K562 (cell line): Measurements from ENCODE around the gene CACNA1A. TPM values are rescaled to one million over a fixed set of nuclear protein-coding genes. Genes with fewer than 3 reads are reported as not detected.

Experiments used
- ATAC-seq: fragments of 200-7000 bp; cut with Tn5 transposase; 3 replicates; pipeline ENCODE4 v1.9.1; 2020; ENCODE audit warnings: moderate library complexity
- BruUV-seq: library from RNA; stranded (reverse); fragments of 400-500 nt; replicated peaks from 2 replicates; lab custom pipeline; 2021; lab: Mats Ljungman, UMichigan
- CTCF ChIA-PET: fragments of 300-600 bp; formaldehyde crosslinking; extraction: SDS; loops from one replicate; lab custom pipeline; 2021; ENCODE audit warnings: low intra/inter-chr PET ratio; lab: Yijun Ruan, JAX
- POLR2A ChIA-PET: fragments of 300-600, 350-650 bp; sonication (Branson Sonifier 250); formaldehyde crosslinking; extraction: SDS; loops from one replicate; lab custom pipeline; 2021; ENCODE audit warnings: antibody characterized with exemption, inconsistent platforms; lab: Yijun Ruan, JAX
- DNase-seq, 4 experiments: peaks; one replicate each; pipeline versions ENCODE4 v3.0.0 to v3.0.0-alpha.2; 2011 to 2018; ENCODE audit warnings: low spot score in 3 of 4, mixed read lengths in 3 of 4; ENCODE audit errors: extremely low read depth in 1 of 4
- FAIRE-seq: peaks from 2 replicates; lab custom pipeline; 2011; peaks lifted over from hg19 to GRCh38; lab: Jason Lieb, UNC
- H2AFZ ChIP-seq: 2 replicates; pipeline ENCODE4 v1.6.0; 2011; ENCODE audit warnings: low read depth, low read length, control low read depth, inconsistent platforms
- H3K27ac ChIP-seq: fragments of 200-600 bp; 3 replicates; pipeline ENCODE4 v1.8.0; 2011; ENCODE audit warnings: low read depth, mild to moderate bottlenecking, control low read depth, inconsistent platforms, low read length, moderate library complexity, mixed read lengths; ENCODE audit errors: extremely low read depth
- H3K27me3 ChIP-seq, 2 experiments: fragments of 300-600 bp in 1 of 2; 2 replicates in 1 of 2; 3 replicates in 1 of 2; pipeline versions ENCODE4 v1.6.0 to v1.8.0; 2011; ENCODE audit warnings: inconsistent platforms in 2 of 2, low read length in 2 of 2, mild to moderate bottlenecking in 1 of 2, mixed read lengths in 1 of 2, moderate library complexity in 1 of 2; ENCODE audit not compliant: control insufficient read depth in 2 of 2, insufficient read depth in 2 of 2
- H3K36me3 ChIP-seq: fragments of 300-600 bp; 3 replicates; pipeline ENCODE4 v1.8.0; 2011; ENCODE audit warnings: mild to moderate bottlenecking, low read length, inconsistent platforms; ENCODE audit not compliant: control insufficient read depth, insufficient read depth
- H3K4me1 ChIP-seq, 2 experiments: fragments of 200-600 bp in 1 of 2; replicated peaks in 1 of 2; 2 replicates in 1 of 2; 3 replicates in 1 of 2; pipeline versions ENCODE4 v1.5.1 to v1.8.0; 2011; ENCODE audit warnings: inconsistent platforms in 2 of 2, low read length in 2 of 2, mild to moderate bottlenecking in 1 of 2, mixed read lengths in 1 of 2, moderate library complexity in 1 of 2; ENCODE audit not compliant: control insufficient read depth in 2 of 2, insufficient read depth in 2 of 2
- H3K4me2 ChIP-seq: 2 replicates; pipeline ENCODE4 v1.6.1; 2011; ENCODE audit warnings: low read length, control low read depth, inconsistent platforms, mixed read lengths; ENCODE audit not compliant: insufficient read depth
- H3K4me3 ChIP-seq: fragments of 200-600 bp; sonication (generic), shearing (Covaris generic); 2 replicates; pipeline ENCODE4 v1.5.1; 2016; ENCODE audit warnings: control low read depth, inconsistent platforms
- H3K79me2 ChIP-seq: fragments of 200-600 bp; 3 replicates; pipeline ENCODE4 v1.8.0; 2011; ENCODE audit warnings: low read length, inconsistent platforms; ENCODE audit not compliant: control insufficient read depth, insufficient read depth
- H3K9ac ChIP-seq, 2 experiments: 2 replicates each; pipeline versions ENCODE4 v1.6.0 to v1.6.1; 2011; ENCODE audit warnings: low read depth in 2 of 2, low read length in 2 of 2, control low read depth in 1 of 2, inconsistent platforms in 1 of 2, mild to moderate bottlenecking in 1 of 2, mixed read lengths in 1 of 2; ENCODE audit not compliant: insufficient read depth in 1 of 2
- H3K9me1 ChIP-seq: one replicate; pipeline ENCODE4 v1.6.0; 2011; ENCODE audit warnings: inconsistent platforms, mild to moderate bottlenecking, low read length, moderate library complexity; ENCODE audit not compliant: control insufficient read depth, insufficient read depth
- H3K9me3 ChIP-seq: replicated peaks from 2 replicates; pipeline ENCODE4 v1.5.1; 2011; ENCODE audit warnings: low read depth, low read length, inconsistent platforms; ENCODE audit not compliant: control insufficient read depth, insufficient read depth
- H4K20me1 ChIP-seq: replicated peaks from 2 replicates; pipeline ENCODE4 v1.6.1; 2011; ENCODE audit warnings: low read length, inconsistent platforms, mixed read lengths; ENCODE audit not compliant: control insufficient read depth, insufficient read depth
- HOXB6 ChIP-seq: fragments of 250-450 bp; sonication (Bioruptor Pico); IDR thresholded peaks from 2 replicates; pipeline ENCODE4 v1.5.1; 2022; ENCODE audit warnings: mild to moderate bottlenecking, borderline replicate concordance
- KDM1A ChIP-seq, 2 experiments: fragments of 450-650 bp; IDR thresholded peaks; 2 replicates each; pipeline ENCODE4 v1.6.1; 2016; ENCODE audit warnings: mild to moderate bottlenecking in 2 of 2
- MCM2 ChIP-seq: fragments of 450-650 bp; IDR thresholded peaks from 2 replicates; pipeline ENCODE4 v1.6.1; 2017; ENCODE audit warnings: low read depth, mild to moderate bottlenecking
- NFRKB ChIP-seq: fragments of 450-650 bp; IDR thresholded peaks from 2 replicates; pipeline ENCODE4 v1.6.1; 2016; ENCODE audit warnings: low read depth
- ZNF263 ChIP-seq: sonication (generic); formaldehyde crosslinking; IDR thresholded peaks from 2 replicates; pipeline ENCODE4 v1.8.0; 2022; ENCODE audit warnings: mild to moderate bottlenecking, missing genetic modification reagents, borderline replicate concordance
- WGBS: fragments of 100-300 bp; shearing (Covaris generic); methylation state at CpG from one replicate; pipeline ENCODE4 v1.1.6; 2016; ENCODE audit warnings: low coverage, mixed read lengths; ENCODE audit not compliant: insufficient coverage; ENCODE audit errors: missing lambda C conversion rate; 5-methylcytosine and 5-hydroxymethylcytosine counted together
- in situ Hi-C: fragments of 300-500 bp; cut with MboI; formaldehyde crosslinking; loops from 4 replicates; pipeline ENCODE4 v1.15.0; 2018; ENCODE audit warnings: inconsistent platforms, mixed read lengths
- intact Hi-C: fragments of 100-400 bp; cut with micrococcal nuclease; formaldehyde crosslinking; loops from 2 replicates; pipeline ENCODE4 v1.14.2; 2022
- polyA plus RNA-seq, 8 experiments: library from polyadenylated mRNA; depleted of rRNA in 4 of 8; stranded (reverse) in 5 of 8; unstranded in 3 of 8; fragments of >200 nt; fragmentation: Nextera tagmentation in 2 of 8; fragmentation: Illumina TruSeq in 1 of 8; extraction: Ambion mirVana in 2 of 8; extraction: Trizol in 1 of 8; gene quantifications; 2 replicates each; pipeline versions ENCODE4 v1.2.1 to v1.2.3, GENCODE V29; 2011 to 2014; ENCODE audit warnings: inconsistent platforms in 1 of 8, missing spikeins in 1 of 8
- total RNA-seq, 7 experiments: library from RNA; depleted of rRNA in 6 of 7; stranded (reverse); fragments of >200 nt in 6 of 7; fragmentation: Illumina TruSeq in 2 of 7; extraction: Trizol in 2 of 7; gene quantifications; 2 replicates each; pipeline versions ENCODE4 v1.2.1 to v1.2.3, GENCODE V29; 2011 to 2021; ENCODE audit warnings: low replicate concordance in 1 of 7
- TF ChIP-seq, protein P1 (sequence below): fragments of 250-450 bp; sonication (Bioruptor Pico); IDR thresholded peaks from 2 replicates; pipeline ENCODE4 v1.4.0; 2020
- TF ChIP-seq, protein P2 (sequence below): sonication (generic); formaldehyde crosslinking; IDR thresholded peaks from 2 replicates; pipeline ENCODE4 v1.9.0; 2022; ENCODE audit warnings: mild to moderate bottlenecking, missing genetic modification reagents

CACNA1A gene
- total and polyA plus RNA-seq, 9 of the 15 experiments (the other 6 are each of a cell fraction or from before 2014, with no cell fraction given), result 0.03 to 0.20 (median 0.09) TPM; not detected in 1

DNA sequence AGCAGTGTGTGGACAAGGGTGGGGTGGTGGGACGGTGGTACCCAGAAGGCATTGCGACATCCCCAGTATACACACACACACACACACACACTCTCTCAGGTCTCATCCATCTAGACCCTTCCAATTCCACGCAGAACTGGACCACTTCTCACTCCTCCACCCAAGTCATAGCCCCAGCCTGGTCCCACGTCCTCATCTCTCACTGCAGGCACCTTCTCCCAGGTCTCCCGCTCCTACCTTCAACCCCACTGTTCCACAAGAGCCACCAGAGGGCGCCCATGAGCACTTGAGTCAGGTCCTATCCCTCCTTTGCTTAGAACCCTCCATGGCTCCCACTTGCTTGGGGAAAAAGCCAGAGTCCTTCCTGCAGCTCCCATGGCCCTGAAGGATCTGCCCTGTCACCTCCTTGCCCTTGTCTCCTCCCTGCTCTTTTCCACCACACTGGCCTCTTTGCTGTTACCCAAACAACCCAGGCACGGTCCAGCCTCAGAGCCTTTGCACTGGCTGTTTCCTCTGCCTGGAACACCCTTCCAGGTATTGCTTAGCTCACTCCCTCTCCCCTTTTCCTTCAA lies 293.4 kb downstream of the CACNA1A start (continued):
- TF ChIP-seq NFRKB (no peak), MCM2 (no peak)
- TF ChIP-seq, protein P1, sequence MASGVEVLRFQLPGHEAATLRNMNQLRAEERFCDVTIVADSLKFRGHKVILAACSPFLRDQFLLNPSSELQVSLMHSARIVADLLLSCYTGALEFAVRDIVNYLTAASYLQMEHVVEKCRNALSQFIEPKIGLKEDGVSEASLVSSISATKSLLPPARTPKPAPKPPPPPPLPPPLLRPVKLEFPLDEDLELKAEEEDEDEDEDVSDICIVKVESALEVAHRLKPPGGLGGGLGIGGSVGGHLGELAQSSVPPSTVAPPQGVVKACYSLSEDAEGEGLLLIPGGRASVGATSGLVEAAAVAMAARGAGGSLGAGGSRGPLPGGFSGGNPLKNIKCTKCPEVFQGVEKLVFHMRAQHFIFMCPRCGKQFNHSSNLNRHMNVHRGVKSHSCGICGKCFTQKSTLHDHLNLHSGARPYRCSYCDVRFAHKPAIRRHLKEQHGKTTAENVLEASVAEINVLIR (CRISPR knock-in tag), result no peak

DNA sequence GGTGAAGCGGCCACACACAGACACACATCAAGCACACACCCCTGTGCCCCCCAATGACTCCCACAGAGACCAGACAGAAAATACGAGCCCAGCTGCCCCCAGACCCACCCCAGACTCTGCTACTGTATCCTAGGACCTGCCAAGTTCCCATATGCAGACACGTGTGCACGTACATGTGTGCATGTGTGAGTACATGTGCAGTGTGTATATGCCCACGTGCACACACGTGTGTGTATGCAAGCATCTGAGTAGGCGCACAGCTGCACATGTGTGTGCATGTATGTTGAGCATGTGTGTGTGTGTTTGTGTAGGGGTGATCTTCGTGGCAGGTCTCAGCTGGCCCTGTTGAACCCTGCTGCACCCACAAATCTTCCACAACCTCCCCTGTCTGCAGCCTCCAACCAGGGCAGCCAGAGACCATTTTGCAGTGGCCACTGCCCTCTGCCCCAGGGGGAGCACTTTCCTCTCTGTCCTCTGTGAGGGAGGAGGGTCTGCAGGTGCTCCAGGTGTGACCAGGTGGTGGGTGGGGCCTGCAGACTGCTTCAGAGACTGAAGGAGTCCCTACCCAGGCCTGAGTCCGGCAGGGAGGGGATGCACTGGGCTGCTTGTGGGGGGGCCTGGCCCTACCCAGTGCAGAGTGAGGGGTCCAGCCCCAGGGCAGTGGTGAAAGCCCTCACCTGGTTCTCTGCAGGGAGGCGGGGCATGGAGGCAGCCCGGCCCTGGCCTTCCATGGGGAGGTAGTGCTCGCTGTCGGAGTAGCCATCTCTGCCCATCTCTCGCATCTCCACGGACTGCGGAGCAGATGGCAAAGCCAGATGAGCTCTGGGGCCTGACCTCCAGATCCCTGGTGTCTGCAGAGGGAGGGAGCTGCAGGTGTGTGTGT lies 294.6 kb downstream of the CACNA1A start:
- 20% methylated on average over 16 of the region's 16 CpGs for WGBS
- no peak for DNase-seq
- Histone ChIP-seq H4K20me1 (no peaks in the 10 kb centered on the region), H3K9me1 (no peaks in the 10 kb centered on the region), H3K79me2 (no peaks in the 10 kb centered on the region), H3K4me1 (peaks cover 0 to 64% of the 10 kb centered on the region in 2 experiments; a peak in 2 of 5 replicates)
- FAIRE-seq, result peak; percentile 35
- BruUV-seq, result no TSS peak
- TF ChIP-seq ZNF263 (CRISPR knock-in tag) (peak; percentile 83), HOXB6 (CRISPR knock-in tag) (no peak), KDM1A (IDR thresholded peaks at IDR 0.05) (peak in 1 of 2 experiments; percentile 97; a peak in 2 of 4 replicates)
- TF ChIP-seq, protein P2, sequence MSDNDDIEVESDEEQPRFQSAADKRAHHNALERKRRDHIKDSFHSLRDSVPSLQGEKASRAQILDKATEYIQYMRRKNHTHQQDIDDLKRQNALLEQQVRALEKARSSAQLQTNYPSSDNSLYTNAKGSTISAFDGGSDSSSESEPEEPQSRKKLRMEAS (CRISPR knock-in tag), result peak; percentile 43; the same call in 1 of the 2 replicates
- TF ChIP-seq, all 486 proteins: peak for 3
- ChIA-PET CTCF (no interaction called here), POLR2A (interaction anchor here (0.5 to 0.7 kb wide), 3 partner anchors 26 to 132 kb away, joined by 3 read pairs; no protein-coding TSS in a partner anchor)
- no peak overlapping the region for H2AFZ ChIP-seq
- H3K4me2 ChIP-seq, result no peak overlapping the region
- no peak for ATAC-seq
- no peaks in the 10 kb centered on the region for H3K36me3 ChIP-seq
- H3K27ac ChIP-seq, result no peak overlapping the region
- in situ Hi-C loops (no loop called here), intact Hi-C loops (no loop called here)
- no peak overlapping the region for H3K9ac ChIP-seq
- H3K27me3 ChIP-seq, result peaks cover 0 to 12% of the 10 kb centered on the region in 2 experiments; a peak in 2 of 5 replicates
- no peaks in the 10 kb centered on the region for H3K9me3 ChIP-seq
- no peak overlapping the region for H3K4me3 ChIP-seq
